GM12874 (cell line): ENCODE data around the gene FN1.

Source experiments
- TF ChIP-seq, protein P1 (sequence below): IDR thresholded peaks from 2 replicates; pipeline ENCODE4 v1.5.1; 2011; ENCODE audit warnings: low read depth, mild to moderate bottlenecking, control low read depth, low read length, moderate library complexity; ENCODE audit not compliant: insufficient read depth

The FN1 gene

DNA sequence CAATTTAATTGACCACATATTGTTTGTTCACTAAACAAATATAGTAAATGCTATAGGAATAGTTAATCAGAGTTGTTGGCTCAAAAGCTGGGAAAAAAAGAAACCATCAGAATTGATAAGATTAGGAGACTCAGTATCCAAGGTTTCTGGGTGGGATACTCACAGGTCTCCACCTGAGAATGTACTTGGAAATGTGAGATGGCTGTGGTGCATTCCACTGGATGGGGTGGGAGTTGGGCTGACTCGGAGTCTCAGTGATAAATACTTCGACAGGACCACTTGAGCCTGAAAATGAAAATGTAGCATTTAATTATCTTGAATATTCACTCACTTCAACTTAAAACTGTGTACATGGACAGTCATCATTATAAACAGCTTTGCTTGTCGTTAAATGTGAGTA lies 21.2 kb downstream of the FN1 start:
- TF ChIP-seq, protein P1, sequence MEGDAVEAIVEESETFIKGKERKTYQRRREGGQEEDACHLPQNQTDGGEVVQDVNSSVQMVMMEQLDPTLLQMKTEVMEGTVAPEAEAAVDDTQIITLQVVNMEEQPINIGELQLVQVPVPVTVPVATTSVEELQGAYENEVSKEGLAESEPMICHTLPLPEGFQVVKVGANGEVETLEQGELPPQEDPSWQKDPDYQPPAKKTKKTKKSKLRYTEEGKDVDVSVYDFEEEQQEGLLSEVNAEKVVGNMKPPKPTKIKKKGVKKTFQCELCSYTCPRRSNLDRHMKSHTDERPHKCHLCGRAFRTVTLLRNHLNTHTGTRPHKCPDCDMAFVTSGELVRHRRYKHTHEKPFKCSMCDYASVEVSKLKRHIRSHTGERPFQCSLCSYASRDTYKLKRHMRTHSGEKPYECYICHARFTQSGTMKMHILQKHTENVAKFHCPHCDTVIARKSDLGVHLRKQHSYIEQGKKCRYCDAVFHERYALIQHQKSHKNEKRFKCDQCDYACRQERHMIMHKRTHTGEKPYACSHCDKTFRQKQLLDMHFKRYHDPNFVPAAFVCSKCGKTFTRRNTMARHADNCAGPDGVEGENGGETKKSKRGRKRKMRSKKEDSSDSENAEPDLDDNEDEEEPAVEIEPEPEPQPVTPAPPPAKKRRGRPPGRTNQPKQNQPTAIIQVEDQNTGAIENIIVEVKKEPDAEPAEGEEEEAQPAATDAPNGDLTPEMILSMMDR: no peak

DNA sequence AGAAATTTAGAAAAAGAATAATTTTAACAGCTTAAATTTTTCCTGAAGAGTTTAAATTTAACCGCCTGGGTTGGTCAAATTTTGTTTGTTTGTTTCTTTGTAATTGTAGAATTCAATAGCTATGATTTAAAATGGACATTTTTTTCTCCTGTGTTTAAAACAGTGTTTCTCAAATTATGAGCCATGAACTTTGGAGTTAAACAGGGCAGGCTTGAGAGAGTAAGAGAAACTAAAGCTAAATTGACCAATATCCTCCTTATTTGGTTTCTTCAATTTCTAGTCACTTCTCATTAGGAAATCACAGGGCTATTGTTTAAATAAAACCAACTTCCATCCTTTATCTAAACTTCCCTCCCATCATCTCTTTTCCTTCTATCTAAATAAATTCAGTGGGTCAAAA lies 21.9 kb downstream of the FN1 start:
- TF ChIP-seq, protein P1: no peak

GRCh38 chr2:215413484-215413777 lies 22.4 kb downstream of the FN1 start:
- TF ChIP-seq, protein P1: no peak

DNA sequence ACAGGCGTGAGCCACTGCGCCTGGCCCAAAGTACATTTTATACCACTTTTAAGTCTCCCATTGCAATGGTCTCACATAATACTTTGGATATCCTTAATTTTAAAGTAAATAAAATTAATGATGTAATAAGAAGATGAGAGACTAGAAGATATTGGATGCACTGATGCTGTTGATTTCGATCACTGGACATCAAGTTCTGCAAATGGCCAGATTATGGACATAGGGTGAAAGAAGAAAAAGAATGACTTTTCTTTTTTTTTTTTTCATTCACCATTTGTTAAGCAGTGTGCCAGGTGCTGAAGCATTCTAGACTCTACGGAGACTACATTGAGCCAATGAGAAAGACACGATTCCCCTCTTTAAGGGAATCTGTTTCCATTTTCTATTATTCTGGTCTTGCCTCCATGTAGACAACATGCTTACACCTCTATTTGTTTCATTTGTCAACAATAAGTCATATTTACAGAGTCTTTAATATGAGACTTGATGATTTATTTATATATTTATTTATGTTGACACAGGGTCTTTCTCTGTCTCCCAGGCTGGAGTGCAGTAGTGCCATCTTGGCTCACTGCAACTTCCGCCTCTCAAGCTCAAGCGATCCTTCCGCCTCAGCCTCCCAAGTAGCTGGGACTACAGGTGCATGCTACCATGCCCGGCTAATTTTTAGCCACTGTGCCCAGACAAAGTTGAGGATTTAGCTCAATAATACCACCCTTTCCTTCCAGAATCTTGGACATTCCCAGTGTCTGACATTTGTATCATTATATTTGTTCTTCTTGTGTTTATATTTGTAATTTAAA lies 23.7 kb downstream of the FN1 start:
- TF ChIP-seq, protein P1: no peak

- TF ChIP-seq, protein P1: no peak
Observed at GRCh38 chr2:215410932-215411285, 25.0 kb downstream of the FN1 start.

DNA sequence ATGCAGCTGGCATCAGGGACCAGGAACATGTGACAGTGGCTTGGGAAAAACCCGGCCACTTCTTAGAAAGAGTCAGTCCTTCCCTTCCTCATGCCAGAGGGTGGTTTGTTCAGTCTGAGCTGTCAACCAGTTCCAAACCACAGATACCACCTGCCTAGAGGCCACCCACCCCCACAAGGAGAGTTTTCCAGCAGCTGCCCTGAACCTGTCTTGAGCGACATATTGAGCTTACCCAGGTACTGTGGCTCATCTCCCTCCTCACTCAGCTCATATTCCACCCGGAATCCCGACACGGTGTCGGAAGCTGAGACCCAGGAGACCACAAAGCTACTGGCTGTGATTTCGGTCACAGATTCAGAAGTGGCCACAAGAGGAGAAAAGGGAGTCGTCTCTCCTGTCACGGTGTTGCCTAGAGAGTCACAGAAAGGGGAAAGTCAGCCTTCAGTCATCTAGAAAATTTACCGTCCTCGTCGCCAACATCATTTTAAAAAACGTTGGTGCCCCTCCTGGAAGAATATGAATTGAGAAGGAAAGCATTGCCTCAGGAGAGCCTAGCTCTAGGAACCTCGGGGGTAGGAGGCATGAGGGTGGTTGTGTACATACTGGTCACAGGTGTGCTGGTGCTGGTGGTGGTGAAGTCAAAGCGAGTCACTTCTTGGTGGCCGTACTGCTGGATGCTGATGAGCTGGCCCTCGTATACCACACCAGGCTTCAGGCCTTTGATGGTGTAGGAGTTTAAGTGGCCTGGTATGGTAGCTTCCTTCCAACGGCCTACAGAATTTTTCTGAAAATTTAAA lies 26.3 kb downstream of the FN1 start:
- TF ChIP-seq, protein P1: no peak

GRCh38 chr2:215407590-215408264 lies 28.1 kb downstream of the FN1 start:
- TF ChIP-seq, protein P1: no peak
